Kidney epithelial cell (primary cell): ENCODE measurements around the gene GRB10. TPM values are rescaled to one million over a fixed set of nuclear protein-coding genes. Genes with fewer than 3 reads are reported as not detected.
A peak's percentile ranks its signal among the peaks of the same experiment; 100 is the strongest.

Source experiments
- DNase-seq: peaks from one replicate; pipeline ENCODE4 v3.0.0-alpha.2; 2010; ENCODE audit warnings: low read depth
- H3K27me3 ChIP-seq: 2 replicates; pipeline ENCODE4 v1.6.0; 2011; ENCODE audit warnings: low read length; ENCODE audit not compliant: control insufficient read depth, insufficient read depth
- H3K36me3 ChIP-seq: 2 replicates; pipeline ENCODE4 v1.5.1; 2011; ENCODE audit warnings: low read length; ENCODE audit not compliant: control insufficient read depth, insufficient read depth
- H3K4me3 ChIP-seq: 2 replicates; pipeline ENCODE4 v1.5.1; 2011; ENCODE audit warnings: low read depth, mild to moderate bottlenecking, control low read depth, low read length
- total RNA-seq: library from RNA; depleted of rRNA; stranded (reverse); fragments of >200 nt; gene quantifications from 2 replicates; pipeline ENCODE4 v1.2.3, GENCODE V29; 2015
- TF ChIP-seq, protein P1 (sequence below): IDR thresholded peaks from 2 replicates; pipeline ENCODE4 v1.5.1; 2011; ENCODE audit warnings: mild to moderate bottlenecking, moderate library complexity, low read length, control low read depth, inconsistent platforms; ENCODE audit not compliant: insufficient read depth, poor library complexity, severe bottlenecking

Gene GRB10
- total RNA-seq, 1 donor from 2014 or later = 86.3 TPM

DNA sequence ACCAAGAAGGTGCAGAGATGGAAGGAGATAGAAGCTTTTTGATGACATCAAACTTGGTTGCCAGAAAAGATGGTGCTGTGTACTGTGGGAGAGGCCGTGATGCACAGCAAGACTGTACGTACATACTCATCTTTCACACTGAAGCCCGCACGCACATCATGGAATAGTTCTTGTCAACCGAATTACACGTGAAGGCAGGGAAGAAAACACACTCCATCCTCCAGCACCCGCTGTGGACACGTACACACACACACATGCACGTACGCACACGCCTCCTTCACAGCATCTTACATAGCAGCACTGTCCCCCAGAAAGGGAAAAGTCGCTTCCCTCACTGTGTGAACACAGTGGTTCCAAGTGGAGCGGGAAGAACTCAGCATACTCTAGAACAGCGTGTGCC, 163.0 kb downstream of the GRB10 start:
- no peak for DNase-seq
- no peaks in the 10 kb centered on the region for H3K36me3 ChIP-seq
- TF ChIP-seq, protein P1, sequence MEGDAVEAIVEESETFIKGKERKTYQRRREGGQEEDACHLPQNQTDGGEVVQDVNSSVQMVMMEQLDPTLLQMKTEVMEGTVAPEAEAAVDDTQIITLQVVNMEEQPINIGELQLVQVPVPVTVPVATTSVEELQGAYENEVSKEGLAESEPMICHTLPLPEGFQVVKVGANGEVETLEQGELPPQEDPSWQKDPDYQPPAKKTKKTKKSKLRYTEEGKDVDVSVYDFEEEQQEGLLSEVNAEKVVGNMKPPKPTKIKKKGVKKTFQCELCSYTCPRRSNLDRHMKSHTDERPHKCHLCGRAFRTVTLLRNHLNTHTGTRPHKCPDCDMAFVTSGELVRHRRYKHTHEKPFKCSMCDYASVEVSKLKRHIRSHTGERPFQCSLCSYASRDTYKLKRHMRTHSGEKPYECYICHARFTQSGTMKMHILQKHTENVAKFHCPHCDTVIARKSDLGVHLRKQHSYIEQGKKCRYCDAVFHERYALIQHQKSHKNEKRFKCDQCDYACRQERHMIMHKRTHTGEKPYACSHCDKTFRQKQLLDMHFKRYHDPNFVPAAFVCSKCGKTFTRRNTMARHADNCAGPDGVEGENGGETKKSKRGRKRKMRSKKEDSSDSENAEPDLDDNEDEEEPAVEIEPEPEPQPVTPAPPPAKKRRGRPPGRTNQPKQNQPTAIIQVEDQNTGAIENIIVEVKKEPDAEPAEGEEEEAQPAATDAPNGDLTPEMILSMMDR = no peak

DNA sequence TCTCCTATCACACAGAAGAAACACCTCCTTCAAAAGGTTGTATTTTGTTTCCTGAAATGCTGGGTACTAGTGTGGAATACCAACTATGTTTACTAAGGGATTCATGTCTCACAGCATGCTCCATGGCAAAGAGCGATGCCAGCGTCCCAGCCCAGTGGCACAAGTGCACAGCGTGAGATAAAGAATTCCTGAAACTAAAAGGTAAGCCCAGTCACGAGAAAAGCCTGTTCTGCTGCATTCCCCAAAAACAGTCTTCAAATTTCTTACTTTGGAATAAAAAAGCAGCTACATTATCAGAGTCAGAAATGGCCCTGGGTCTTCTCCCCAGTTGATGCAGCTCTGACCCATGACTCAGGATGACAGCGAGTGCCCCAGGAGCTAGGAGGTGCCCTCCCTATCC, 164.4 kb downstream of the GRB10 start:
- no peak overlapping the region for H3K4me3 ChIP-seq
- H3K36me3 ChIP-seq = peaks cover 2% of the 10 kb centered on the region
- TF ChIP-seq, protein P1 = no peak
- H3K27me3 ChIP-seq = no peaks in the 10 kb centered on the region
- DNase-seq = no peak

More for the DNA sequence above, 163.0 kb downstream of the GRB10 start:
- no peak overlapping the region for H3K4me3 ChIP-seq
- H3K27me3 ChIP-seq = no peaks in the 10 kb centered on the region

DNA sequence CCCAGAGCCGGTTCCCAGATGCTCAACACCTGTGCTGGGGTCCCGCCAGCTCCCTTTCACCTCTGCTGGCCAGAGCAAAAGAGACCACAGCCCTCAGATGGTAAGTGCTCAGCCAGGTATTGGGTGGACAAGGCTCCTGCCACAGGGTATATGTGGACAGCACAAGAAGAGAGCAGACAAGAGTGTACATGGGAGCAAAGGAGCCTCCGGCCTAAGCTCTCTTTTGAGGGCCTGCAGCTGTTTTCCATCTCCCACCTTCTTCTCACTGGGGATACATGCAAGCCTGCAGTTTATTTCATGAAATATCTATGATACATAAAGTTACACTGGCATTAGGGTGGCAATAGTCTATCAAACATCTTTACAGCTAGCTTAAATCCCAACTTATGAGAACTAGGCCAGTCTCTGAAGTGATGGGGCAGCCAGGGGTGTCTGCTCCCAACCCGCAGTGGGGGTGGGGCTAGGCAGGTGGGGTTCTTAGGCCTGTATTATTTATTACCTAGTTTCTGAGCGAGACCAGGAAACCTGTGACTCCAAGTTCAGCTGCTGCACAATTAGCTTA, 167.1 kb downstream of the GRB10 start:
- peaks cover 2% of the 10 kb centered on the region for H3K36me3 ChIP-seq
- DNase-seq = no peak
- H3K27me3 ChIP-seq = no peaks in the 10 kb centered on the region
- TF ChIP-seq, protein P1 = no peak
- no peak overlapping the region for H3K4me3 ChIP-seq

DNA sequence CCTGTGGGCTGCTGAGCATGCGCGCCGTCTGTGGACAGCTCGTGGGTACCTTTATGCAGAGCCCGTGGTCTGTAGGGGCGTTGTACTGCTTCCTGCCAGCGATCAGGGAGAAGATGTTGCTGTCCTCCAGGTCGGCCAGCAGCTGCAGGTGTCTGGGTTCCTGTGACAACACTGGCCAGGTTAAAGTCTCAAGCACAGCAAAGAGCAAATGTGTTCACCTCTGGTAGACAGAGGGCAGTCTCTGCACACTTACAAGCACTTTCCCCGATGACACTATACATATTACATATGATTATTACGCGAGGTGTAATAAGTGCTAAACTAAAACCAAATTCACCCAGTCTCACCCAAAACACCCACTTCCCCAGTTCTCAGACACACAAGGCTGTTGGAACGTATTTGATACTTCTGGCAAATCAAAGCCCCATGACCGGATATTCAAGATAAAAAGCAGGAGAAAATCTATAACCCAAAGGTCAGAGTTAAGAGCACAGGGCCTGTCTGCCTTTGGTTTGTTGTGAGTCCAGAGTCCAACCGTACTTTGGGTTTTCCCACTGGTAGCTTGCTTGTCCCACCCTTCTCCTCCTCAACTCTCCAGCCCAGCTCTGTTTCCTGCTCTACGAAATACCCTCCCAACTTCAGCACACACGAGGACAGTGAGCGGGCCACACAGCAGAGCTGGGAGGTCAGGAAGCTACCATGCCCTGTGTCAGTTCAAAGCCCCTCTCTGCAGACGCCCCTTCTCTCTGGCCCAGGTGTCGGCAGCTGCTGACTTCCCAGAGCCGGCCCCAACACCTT, 167.8 kb downstream of the GRB10 start:
- Histone ChIP-seq H3K36me3 (peaks cover 2% of the 10 kb centered on the region), H3K27me3 (no peaks in the 10 kb centered on the region), H3K4me3 (no peak overlapping the region)
- TF ChIP-seq, protein P1 = peak; percentile 11
- no peak for DNase-seq

DNA sequence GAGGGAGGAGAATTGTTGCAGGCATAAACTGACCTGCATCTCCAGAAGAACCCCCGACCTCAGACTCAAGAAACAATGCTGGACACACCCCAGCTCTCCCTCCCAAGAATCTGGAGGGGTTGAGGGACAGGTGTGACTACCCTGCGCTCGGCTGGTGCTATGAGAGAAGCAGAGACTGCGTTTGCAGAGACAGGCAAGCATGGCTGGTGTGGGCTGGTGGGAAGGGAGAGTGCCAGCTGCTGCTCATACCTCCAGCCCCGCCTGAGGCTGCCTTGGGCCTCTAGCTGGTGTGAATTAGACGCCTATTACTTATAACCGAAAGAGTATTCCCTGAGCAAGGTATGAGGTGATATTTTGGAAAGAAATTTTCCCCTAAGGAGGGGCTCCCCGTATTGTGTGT, 169.2 kb downstream of the GRB10 start:
- H3K36me3 ChIP-seq = peaks cover 2% of the 10 kb centered on the region
- no peaks in the 10 kb centered on the region for H3K27me3 ChIP-seq
- H3K4me3 ChIP-seq = no peak overlapping the region
- no peak for DNase-seq
- TF ChIP-seq, protein P1 = no peak

DNA sequence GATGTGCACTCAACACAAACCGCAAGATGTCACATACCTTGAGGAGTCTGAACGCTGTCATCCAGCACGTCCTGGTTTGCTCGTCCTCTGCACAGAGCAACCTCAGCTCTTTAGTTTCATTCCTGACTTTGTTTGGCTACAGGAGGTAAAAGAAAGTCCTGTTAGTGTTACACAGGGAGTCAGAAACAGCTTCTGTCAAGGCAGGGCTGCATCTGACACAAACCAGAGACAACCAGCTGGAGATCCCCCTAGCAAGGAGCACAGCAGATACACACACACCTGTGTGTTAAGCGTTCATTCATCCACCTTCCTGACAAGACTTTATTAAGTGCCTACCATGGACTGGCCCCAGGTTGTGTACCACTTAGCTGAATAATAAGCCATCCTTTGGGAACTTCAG, 170.0 kb downstream of the GRB10 start:
- Histone ChIP-seq H3K36me3 (peaks cover 2% of the 10 kb centered on the region), H3K27me3 (no peaks in the 10 kb centered on the region), H3K4me3 (no peak overlapping the region)
- TF ChIP-seq, protein P1 = no peak
- no peak for DNase-seq
